ENCODE results near the gene WIPF3. TPM values are rescaled to one million over a fixed set of nuclear protein-coding genes. Genes with fewer than 3 reads are reported as not detected.

WIPF3 gene
- total RNA-seq, 6 donors from 2014 or later, result 0.34 to 1.3 (median 0.96) TPM; not detected in 2

- peaks cover 5 to 21% (median 9%) of the 10 kb centered on the region in 4 donors for H3K4me1 ChIP-seq
- DNase-seq (no peak), ATAC-seq (ENCODE audit: low FRiP score in 2 of 2) (no peak)
- WGBS, 2 donors, result 71 to 90% methylated on average over 1 of the region's 1 CpG
- H3K27ac ChIP-seq, result no peak overlapping the region
- no peaks in the 10 kb centered on the region for H3K9me3 ChIP-seq
- H3K36me3 ChIP-seq, result no peaks in the 10 kb centered on the region
- peaks cover 0 to 15% (median 12%) of the 10 kb centered on the region in 4 donors for H3K27me3 ChIP-seq
- TF ChIP-seq POLR2AphosphoS5 (IDR thresholded peaks at IDR 0.05), result no peak
- no peak for TF ChIP-seq POLR2A (IDR thresholded peaks at IDR 0.05)
- TF ChIP-seq, protein P1, sequence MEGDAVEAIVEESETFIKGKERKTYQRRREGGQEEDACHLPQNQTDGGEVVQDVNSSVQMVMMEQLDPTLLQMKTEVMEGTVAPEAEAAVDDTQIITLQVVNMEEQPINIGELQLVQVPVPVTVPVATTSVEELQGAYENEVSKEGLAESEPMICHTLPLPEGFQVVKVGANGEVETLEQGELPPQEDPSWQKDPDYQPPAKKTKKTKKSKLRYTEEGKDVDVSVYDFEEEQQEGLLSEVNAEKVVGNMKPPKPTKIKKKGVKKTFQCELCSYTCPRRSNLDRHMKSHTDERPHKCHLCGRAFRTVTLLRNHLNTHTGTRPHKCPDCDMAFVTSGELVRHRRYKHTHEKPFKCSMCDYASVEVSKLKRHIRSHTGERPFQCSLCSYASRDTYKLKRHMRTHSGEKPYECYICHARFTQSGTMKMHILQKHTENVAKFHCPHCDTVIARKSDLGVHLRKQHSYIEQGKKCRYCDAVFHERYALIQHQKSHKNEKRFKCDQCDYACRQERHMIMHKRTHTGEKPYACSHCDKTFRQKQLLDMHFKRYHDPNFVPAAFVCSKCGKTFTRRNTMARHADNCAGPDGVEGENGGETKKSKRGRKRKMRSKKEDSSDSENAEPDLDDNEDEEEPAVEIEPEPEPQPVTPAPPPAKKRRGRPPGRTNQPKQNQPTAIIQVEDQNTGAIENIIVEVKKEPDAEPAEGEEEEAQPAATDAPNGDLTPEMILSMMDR (IDR thresholded peaks at IDR 0.05), result no peak
- no peak for TF ChIP-seq EP300 (IDR thresholded peaks at IDR 0.05)
- no peak overlapping the region for H3K4me3 ChIP-seq
Measured at GRCh38 chr7:29811586-29811985, 5.3 kb downstream of the WIPF3 start.

DNA sequence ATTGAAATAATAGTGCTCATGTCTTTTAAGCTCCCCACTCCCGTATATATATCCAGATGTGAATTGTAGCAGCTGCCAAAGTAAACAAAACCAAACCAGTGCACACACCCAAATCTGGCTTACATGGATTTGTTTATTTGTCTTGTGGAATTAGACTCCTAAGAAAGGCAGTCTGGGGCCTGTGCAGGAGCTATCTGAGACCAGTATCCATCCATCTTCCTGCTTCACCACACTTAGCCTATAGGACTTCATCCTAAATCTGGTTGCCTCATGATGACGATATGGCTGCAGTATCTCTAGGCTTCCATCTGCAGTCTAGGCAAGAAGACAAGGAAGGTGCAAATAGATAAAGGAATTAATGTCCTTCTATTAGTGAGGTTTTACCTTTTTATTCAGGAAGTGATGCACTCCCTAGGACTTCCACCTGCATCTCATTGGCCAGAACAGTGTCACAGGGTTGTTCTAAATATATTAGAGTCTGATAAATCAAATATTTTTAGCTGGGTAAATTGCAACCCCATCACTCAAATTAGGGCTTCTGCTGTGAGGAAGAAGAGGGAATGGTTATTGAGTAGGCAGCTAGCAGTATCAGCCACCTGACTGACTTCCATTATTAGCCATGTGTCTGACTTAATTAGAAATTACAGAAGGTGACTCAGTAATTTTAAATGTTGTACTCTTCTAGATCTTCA, 6.0 kb downstream of the WIPF3 start:
- H3K4me1 ChIP-seq, result peaks cover 0 to 13% (median 3%) of the 10 kb centered on the region in 4 donors
- TF ChIP-seq EP300 (IDR thresholded peaks at IDR 0.05) (no peak), POLR2AphosphoS5 (IDR thresholded peaks at IDR 0.05) (no peak), POLR2A (IDR thresholded peaks at IDR 0.05) (no peak)
- TF ChIP-seq, protein P1 (IDR thresholded peaks at IDR 0.05), result no peak
- DNase-seq, result no peak
- peaks cover 0 to 8% (median 5%) of the 10 kb centered on the region in 4 donors for H3K27me3 ChIP-seq
- H3K9me3 ChIP-seq, result no peaks in the 10 kb centered on the region
- WGBS, 2 donors, result 44 to 62% methylated on average over 2 of the region's 2 CpGs
- no peaks in the 10 kb centered on the region for H3K36me3 ChIP-seq
- peak in 1 of 2 donors; percentile 33 for ATAC-seq (ENCODE audit: low FRiP score in 2 of 2)
- H3K27ac ChIP-seq, result no peak overlapping the region
- no peak overlapping the region for H3K4me3 ChIP-seq

GRCh38 chr7:29815181-29816105, 9.1 kb downstream of the WIPF3 start:
- peaks cover 0 to 3% (median 0%) of the 10 kb centered on the region in 4 donors for H3K27me3 ChIP-seq

DNA sequence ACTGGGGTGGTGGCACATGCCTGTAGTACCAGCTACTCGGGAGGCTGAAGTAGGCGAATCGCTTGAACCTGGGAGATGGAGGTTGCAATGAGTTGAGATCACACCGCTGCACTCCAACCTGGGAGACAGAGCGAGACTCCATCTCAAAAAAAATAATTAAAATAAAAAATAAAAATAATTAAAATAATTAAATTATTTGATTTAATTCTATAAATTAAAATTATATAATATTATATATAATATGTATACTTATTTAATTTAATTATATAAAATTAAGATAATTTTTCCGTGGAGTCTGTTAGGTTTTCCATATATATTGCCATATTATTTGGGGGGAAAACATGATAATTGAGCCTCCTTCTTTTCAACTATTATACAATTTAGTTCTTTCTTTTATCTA, 12.0 kb downstream of the WIPF3 start:
- Histone ChIP-seq H3K4me3 (no peak overlapping the region), H3K36me3 (no peaks in the 10 kb centered on the region), H3K27me3 (no peaks in the 10 kb centered on the region), H3K9me3 (no peaks in the 10 kb centered on the region), H3K4me1 (no peaks in the 10 kb centered on the region), H3K27ac (no peak overlapping the region)
- whole genome bisulfite sequencing, 2 donors, result 98% methylated on average over 6 of the region's 6 CpGs
- DNase-seq (no peak), ATAC-seq (ENCODE audit: low FRiP score in 2 of 2) (no peak)
- no peak for TF ChIP-seq EP300 (IDR thresholded peaks at IDR 0.05)
- TF ChIP-seq, protein P1 (IDR thresholded peaks at IDR 0.05), result no peak
- TF ChIP-seq POLR2A (IDR thresholded peaks at IDR 0.05), result no peak
- TF ChIP-seq POLR2AphosphoS5 (IDR thresholded peaks at IDR 0.05), result no peak

More at GRCh38 chr7:29815181-29816105, 9.1 kb downstream of the WIPF3 start:
- Histone ChIP-seq H3K4me1 (no peaks in the 10 kb centered on the region), H3K4me3 (no peak overlapping the region), H3K9me3 (no peaks in the 10 kb centered on the region), H3K27ac (no peak overlapping the region), H3K36me3 (no peaks in the 10 kb centered on the region)
- ATAC-seq (ENCODE audit: low FRiP score in 2 of 2), result no peak
- WGBS, 2 donors, result 71 to 78% methylated on average over 10 of the region's 10 CpGs
- no peak for DNase-seq
- no peak for TF ChIP-seq POLR2A (IDR thresholded peaks at IDR 0.05)
- no peak for TF ChIP-seq POLR2AphosphoS5 (IDR thresholded peaks at IDR 0.05)
- TF ChIP-seq EP300 (IDR thresholded peaks at IDR 0.05), result no peak
- TF ChIP-seq, protein P1 (IDR thresholded peaks at IDR 0.05), result no peak

Data from upper lobe of left lung (tissue), 6 donors.